OCI-LY3 (cell line): Measurements from ENCODE around the gene SERPIND1.
"Not testable (repeated sequence)": the region's sequence is repeated elsewhere in the genome, so short reads cannot be mapped to it uniquely, and the experiment has no call there.

Experiments
- H2AFZ ChIP-seq: fragments of 200-600, 300-600 bp; shearing (Covaris generic); 2 replicates; pipeline ENCODE4 v1.6.0; 2014; ENCODE audit warnings: antibody characterized with exemption, low read depth, low read length
- H3K27ac ChIP-seq: fragments of 200-600, 300-600 bp; sonication (generic); 2 replicates; pipeline ENCODE4 v1.5.1; 2014; ENCODE audit warnings: mild to moderate bottlenecking, low read length, moderate library complexity, mixed read lengths
- H3K27me3 ChIP-seq: fragments of 200-600, 300-600 bp; sonication (generic); 2 replicates; pipeline ENCODE4 v1.6.1; 2014; ENCODE audit warnings: low read depth, low read length, mixed read lengths
- H3K36me3 ChIP-seq: fragments of 200-600, 300-600 bp; sonication (generic); replicated peaks from 2 replicates; pipeline ENCODE3; 2014; ENCODE audit warnings: low read depth, low read length, mixed read lengths
- H3K4me1 ChIP-seq: fragments of 300-600, 200-600 bp; sonication (generic); 2 replicates; pipeline ENCODE4 v1.6.1; 2014; ENCODE audit warnings: low read length, mixed read lengths
- H3K4me2 ChIP-seq: fragments of 200-600, 300-600 bp; sonication (generic); 2 replicates; pipeline ENCODE4 v1.6.1; 2014; ENCODE audit warnings: low read length, mixed read lengths
- H3K4me3 ChIP-seq: fragments of 300-600, 200-600 bp; sonication (generic); 2 replicates; pipeline ENCODE4 v1.5.1; 2014; ENCODE audit warnings: antibody characterized with exemption, mild to moderate bottlenecking, low read length, moderate library complexity
- H3K79me2 ChIP-seq: fragments of 300-600, 200-600 bp; shearing (Covaris generic); 2 replicates; pipeline ENCODE4 v1.6.1; 2014; ENCODE audit warnings: mild to moderate bottlenecking, low read length, mixed read lengths
- H3K9ac ChIP-seq: fragments of 300-600, 200-600 bp; shearing (Covaris generic); 2 replicates; pipeline ENCODE4 v1.6.0; 2014; ENCODE audit warnings: mild to moderate bottlenecking, low read length, moderate library complexity
- H3K9me3 ChIP-seq: fragments of 200-600, 300-600 bp; shearing (Covaris generic); 2 replicates; pipeline ENCODE4 v1.6.1; 2014; ENCODE audit warnings: low read length, mixed read lengths; ENCODE audit not compliant: insufficient read depth
- H4K20me1 ChIP-seq: fragments of 200-600, 300-600 bp; sonication (generic); 2 replicates; pipeline ENCODE4 v1.6.1; 2016; ENCODE audit warnings: low read length, mixed read lengths; ENCODE audit not compliant: insufficient read depth
- CTCF ChIP-seq: fragments of 200-600, 300-600 bp; sonication (generic); IDR thresholded peaks from 2 replicates; pipeline ENCODE4 v1.5.1; 2014; ENCODE audit warnings: antibody characterized with exemption, low read length, low read depth
- EZH2phosphoT487 ChIP-seq: fragments of 200-600 bp; shearing (Covaris generic); IDR thresholded peaks from 2 replicates; pipeline ENCODE4 v1.6.1; 2018; ENCODE audit warnings: antibody characterized with exemption, mixed run types, low read depth

Gene SERPIND1

DNA sequence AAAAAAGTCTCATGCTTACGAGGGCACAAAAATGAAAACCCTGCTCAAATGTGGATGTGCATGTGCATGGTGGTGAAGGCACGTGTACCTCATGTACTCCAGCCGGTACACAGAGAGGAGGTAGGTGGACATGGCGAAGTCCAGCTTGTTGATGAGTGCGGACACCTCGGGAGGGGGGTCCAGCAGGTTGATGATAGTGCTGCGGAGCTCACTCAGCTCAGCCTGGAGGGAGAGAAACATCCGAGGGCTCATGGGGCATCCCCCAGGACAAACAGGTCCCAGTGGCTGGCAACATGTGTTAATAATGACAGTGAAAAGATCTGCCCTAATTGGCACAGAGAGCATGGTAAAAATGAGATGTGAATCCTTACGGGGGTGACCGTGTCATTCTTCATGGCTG lies 9.2 kb upstream of the SERPIND1 start:
- Histone ChIP-seq H3K79me2 (no peaks in the 10 kb centered on the region), H4K20me1 (no peaks in the 10 kb centered on the region), H3K4me3 (no peak overlapping the region), H3K36me3 (peaks cover 27% of the 10 kb centered on the region), H3K9me3 (no peaks in the 10 kb centered on the region), H2AFZ (no peak overlapping the region), H3K4me2 (no peak overlapping the region), H3K9ac (no peak overlapping the region), H3K27ac (no peak overlapping the region), H3K4me1 (no peaks in the 10 kb centered on the region), H3K27me3 (no peaks in the 10 kb centered on the region)
- TF ChIP-seq CTCF (no peak), EZH2phosphoT487 (no peak)

DNA sequence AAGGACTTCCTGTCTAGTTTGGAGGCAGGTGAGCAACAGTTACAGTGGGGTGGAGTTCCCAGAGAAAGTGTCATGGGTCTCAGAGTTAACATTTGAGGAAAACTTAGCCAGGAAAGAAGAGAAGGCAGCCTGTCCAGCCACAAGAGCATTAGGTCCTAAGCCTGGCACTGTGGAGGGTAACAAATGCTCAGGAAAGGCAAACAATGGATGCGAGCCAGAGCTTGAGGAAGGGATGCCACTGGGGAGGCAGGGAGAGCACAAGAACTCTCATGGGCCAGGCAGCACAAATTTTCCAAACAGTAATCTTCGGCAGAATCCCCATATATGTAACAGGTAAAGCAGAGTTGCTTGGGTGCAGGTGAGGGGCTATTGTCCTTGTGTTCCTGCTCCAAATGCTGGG lies 8.0 kb upstream of the SERPIND1 start:
- Histone ChIP-seq H3K4me3 (no peak overlapping the region), H3K9me3 (no peaks in the 10 kb centered on the region), H2AFZ (no peak overlapping the region), H3K9ac (no peak overlapping the region), H3K4me1 (no peaks in the 10 kb centered on the region), H3K4me2 (no peak overlapping the region), H4K20me1 (no peaks in the 10 kb centered on the region), H3K79me2 (no peaks in the 10 kb centered on the region), H3K27me3 (no peaks in the 10 kb centered on the region), H3K36me3 (peaks cover 27% of the 10 kb centered on the region), H3K27ac (no peak overlapping the region)
- TF ChIP-seq EZH2phosphoT487 = no peak
- TF ChIP-seq CTCF = no peak

DNA sequence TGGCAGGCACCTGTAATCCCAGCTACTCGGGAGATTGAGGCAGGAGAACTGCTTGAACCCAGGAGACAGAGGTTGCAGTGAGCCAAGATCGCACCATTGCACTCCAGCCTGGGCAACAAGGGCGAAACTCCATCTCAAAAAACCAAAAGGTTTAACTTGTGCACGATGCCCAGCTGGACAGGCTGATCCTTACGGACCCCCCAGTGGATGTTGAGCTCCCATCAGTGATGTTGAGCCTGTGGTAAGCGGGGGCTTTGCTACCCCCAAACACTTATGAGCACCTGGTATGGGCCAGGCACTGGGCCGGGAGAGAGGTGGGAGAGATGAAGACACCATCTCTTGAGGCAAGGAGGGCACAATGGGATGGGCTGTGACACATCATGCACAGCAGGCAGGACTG lies 7.4 kb upstream of the SERPIND1 start:
- no peak overlapping the region for H3K9ac ChIP-seq
- H3K27me3 ChIP-seq = no peaks in the 10 kb centered on the region
- H4K20me1 ChIP-seq = no peaks in the 10 kb centered on the region
- no peak overlapping the region for H3K4me2 ChIP-seq
- no peaks in the 10 kb centered on the region for H3K4me1 ChIP-seq
- H3K9me3 ChIP-seq = no peaks in the 10 kb centered on the region
- H3K79me2 ChIP-seq = no peaks in the 10 kb centered on the region
- no peak overlapping the region for H3K27ac ChIP-seq
- H3K4me3 ChIP-seq = no peak overlapping the region
- TF ChIP-seq CTCF = no peak
- TF ChIP-seq EZH2phosphoT487 = no peak
- no peak overlapping the region for H2AFZ ChIP-seq
- peaks cover 23% of the 10 kb centered on the region for H3K36me3 ChIP-seq

GRCh38 chr22:20769496-20769826 lies 4.5 kb upstream of the SERPIND1 start:
- not testable (repeated sequence) for H3K9me3 ChIP-seq, H3K4me2 ChIP-seq, H3K9ac ChIP-seq, H3K79me2 ChIP-seq, H3K4me3 ChIP-seq, H3K36me3 ChIP-seq, H2AFZ ChIP-seq, H3K27ac ChIP-seq, H4K20me1 ChIP-seq, H3K27me3 ChIP-seq, H3K4me1 ChIP-seq
